Measurements from ENCODE around the gene REXO5. TPM values are rescaled to one million over a fixed set of nuclear protein-coding genes. Genes with fewer than 3 reads are reported as not detected.

REXO5 gene
- total and polyA plus RNA-seq, 9 of the 15 experiments (the other 6 are each of a cell fraction or from before 2014, with no cell fraction given), result 10.5 to 45.1 (median 25.4) TPM

DNA sequence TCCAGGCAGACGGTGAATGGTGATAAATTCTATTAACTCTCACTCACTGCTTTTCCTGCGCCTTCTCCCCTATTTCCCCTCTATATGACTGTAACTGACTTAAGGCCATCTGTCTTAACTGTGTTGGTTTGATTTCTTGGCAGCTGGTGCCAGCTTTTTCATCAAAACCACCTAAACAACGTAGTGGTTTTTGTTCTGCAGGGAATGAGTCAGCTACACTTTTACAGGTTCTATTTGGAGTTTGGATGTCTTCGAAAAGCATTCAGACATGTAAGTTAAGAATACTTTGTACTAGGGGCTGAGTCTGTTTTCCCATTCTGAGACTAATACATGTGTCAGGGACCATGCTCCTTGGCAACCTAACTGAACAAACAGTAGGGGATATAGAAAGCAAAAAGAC is 8.5 kb downstream of the REXO5 start:
- Histone ChIP-seq H3K9me1 (ENCODE audit: control insufficient read depth, insufficient read depth, low read length) (no peaks in the 10 kb centered on the region), H3K4me2 (ENCODE audit: insufficient read depth, low read length) (no peak overlapping the region), H3K9me3 (replicated peaks; ENCODE audit: control insufficient read depth, insufficient read depth, low read depth, low read length) (no peaks in the 10 kb centered on the region; the same call in 1 of the 2 replicates), H3K9ac (ENCODE audit: insufficient read depth in 1 of 2, low read depth in 2 of 2, low read length in 2 of 2) (no peak overlapping the region), H3K79me2 (ENCODE audit: control insufficient read depth, insufficient read depth, low read length) (peaks cover 4% of the 10 kb centered on the region; the same call in 1 of the 3 replicates), H3K27me3 (ENCODE audit: control insufficient read depth in 2 of 2, insufficient read depth in 2 of 2, low read length in 2 of 2) (no peaks in the 10 kb centered on the region), H4K20me1 (replicated peaks; ENCODE audit: control insufficient read depth, insufficient read depth, low read length) (no peaks in the 10 kb centered on the region), H3K4me1 (replicated peaks in 1 of 2; ENCODE audit: control insufficient read depth in 2 of 2, insufficient read depth in 2 of 2, low read length in 2 of 2) (no peaks in the 10 kb centered on the region; a peak in 1 of 5 replicates), H2AFZ (ENCODE audit: low read depth, low read length) (no peak overlapping the region), H3K27ac (ENCODE audit: extremely low read depth, low read depth, low read length) (no peak overlapping the region), H3K4me3 (no peak overlapping the region), H3K36me3 (ENCODE audit: control insufficient read depth, insufficient read depth, low read length) (peaks cover 59% of the 10 kb centered on the region)
- CTCF ChIA-PET (ENCODE audit: low intra/inter-chr PET ratio), result no interaction called here
- no peak for TF ChIP-seq ZNF696 (CRISPR knock-in tag; conservative IDR thresholded peaks at IDR 0.05)
- TF ChIP-seq LEF1 (IDR thresholded peaks at IDR 0.05), result no peak
- TF ChIP-seq GATAD2B (IDR thresholded peaks at IDR 0.05; ENCODE audit: borderline replicate concordance), result no peak
- TF ChIP-seq XRCC4 (IDR thresholded peaks at IDR 0.05; ENCODE audit: extremely low read depth, insufficient read depth, insufficient read length), result no peak
- TF ChIP-seq, protein P1, sequence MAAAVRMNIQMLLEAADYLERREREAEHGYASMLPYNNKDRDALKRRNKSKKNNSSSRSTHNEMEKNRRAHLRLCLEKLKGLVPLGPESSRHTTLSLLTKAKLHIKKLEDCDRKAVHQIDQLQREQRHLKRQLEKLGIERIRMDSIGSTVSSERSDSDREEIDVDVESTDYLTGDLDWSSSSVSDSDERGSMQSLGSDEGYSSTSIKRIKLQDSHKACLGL (CRISPR knock-in tag; IDR thresholded peaks at IDR 0.05; ENCODE audit: borderline replicate concordance, poor library complexity, severe bottlenecking), result no peak
- TF ChIP-seq ZKSCAN3 (CRISPR knock-in tag; IDR thresholded peaks at IDR 0.05), result no peak
- no peak for TF ChIP-seq ILK (tag; IDR thresholded peaks at IDR 0.05; ENCODE audit: borderline replicate concordance, low read depth)
- no peak for TF ChIP-seq LCOR (CRISPR knock-in tag; IDR thresholded peaks at IDR 0.05)
- TF ChIP-seq CBX2 (IDR thresholded peaks at IDR 0.05; ENCODE audit: insufficient read depth, low read length, poor library complexity, severe bottlenecking), result no peak
- no peak for TF ChIP-seq FOSL1 (tag; conservative IDR thresholded peaks at IDR 0.05)
- DNase-seq (ENCODE audit: extremely low read depth in 1 of 4, low spot score in 3 of 4), result no peak
- ATAC-seq, result no peak
- no peak for FAIRE-seq
- POLR2A ChIA-PET, result interaction anchor here (0.5 to 1.7 kb wide), 5 partner anchors 8 to 147 kb away, joined by 3 to 9 read pairs (median 3); partner anchors contain the start of genes ACSM3, ERI2 and REXO5
- in situ Hi-C loops (cut with MboI) (no loop called here), intact Hi-C loops (cut with micrococcal nuclease) (no loop called here)
- BruUV-seq (replicated peaks), result no TSS peak
- WGBS (ENCODE audit: insufficient coverage, low coverage, missing lambda C conversion rate), result 84% methylated on average over 4 of the region's 4 CpGs
